Stimulated activated memory B cell treated with anti-CD40 and anti-IgM and Interleukin-4, amounts not matched to agents 10 μg/mL and 1 μg/mL and 100 μg/mL, for 72 hours (primary cell): ENCODE data around the gene AFAP1L1.
"Not testable (repeated sequence)": the region's sequence is repeated elsewhere in the genome, so short reads cannot be mapped to it uniquely, and the experiment has no call there.

Experiments
- ATAC-seq: fragments of 150-1000 bp; cut with Tn5 transposase; 2 replicates; pipeline ENCODE4 v1.10.0; 2021
- H3K27ac Mint-ChIP-seq: one replicate; pipeline ENCODE4 v1.8.0; 2022; ENCODE audit warnings: mild to moderate bottlenecking, mixed read lengths
- H3K27me3 Mint-ChIP-seq: one replicate; pipeline ENCODE4 v1.8.0; 2022; ENCODE audit warnings: mixed read lengths
- H3K36me3 Mint-ChIP-seq: one replicate; pipeline ENCODE4 v1.8.0; 2022; ENCODE audit warnings: mixed read lengths
- H3K4me1 Mint-ChIP-seq: one replicate; pipeline ENCODE4 v1.8.0; 2022; ENCODE audit warnings: mixed read lengths
- H3K4me3 Mint-ChIP-seq: one replicate; pipeline ENCODE4 v1.8.0; 2022; ENCODE audit warnings: mild to moderate bottlenecking, moderate library complexity, mixed read lengths
- H3K9me3 Mint-ChIP-seq: one replicate; pipeline ENCODE4 v1.8.0; 2022; ENCODE audit warnings: mixed read lengths

Gene AFAP1L1

DNA sequence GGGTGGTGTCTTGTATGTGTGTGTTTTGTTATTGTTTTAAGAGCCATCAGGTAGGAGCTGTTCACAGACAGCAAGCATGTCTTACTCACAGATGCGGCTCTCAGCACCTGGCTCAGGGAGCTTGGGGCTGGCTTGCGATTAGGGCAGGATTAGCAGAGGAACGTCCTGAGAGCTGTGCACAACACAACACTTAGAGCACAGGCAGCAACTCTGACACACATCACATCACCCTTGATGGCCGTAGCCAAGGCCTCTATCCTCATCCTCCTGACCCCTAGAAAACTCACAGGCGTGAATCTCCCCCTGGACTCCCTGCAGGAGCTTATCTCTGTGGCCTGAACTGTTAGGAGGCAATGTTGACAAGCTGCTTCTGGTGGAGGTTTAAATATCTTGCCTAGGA lies 114.5 kb downstream of the AFAP1L1 start:
- Mint-ChIP-seq H3K4me3 (no peak overlapping the region), H3K9me3 (no peaks in the 10 kb centered on the region), H3K27ac (no peak overlapping the region), H3K4me1 (peaks cover 8% of the 10 kb centered on the region), H3K36me3 (no peaks in the 10 kb centered on the region), H3K27me3 (no peaks in the 10 kb centered on the region)
- ATAC-seq = no peak

DNA sequence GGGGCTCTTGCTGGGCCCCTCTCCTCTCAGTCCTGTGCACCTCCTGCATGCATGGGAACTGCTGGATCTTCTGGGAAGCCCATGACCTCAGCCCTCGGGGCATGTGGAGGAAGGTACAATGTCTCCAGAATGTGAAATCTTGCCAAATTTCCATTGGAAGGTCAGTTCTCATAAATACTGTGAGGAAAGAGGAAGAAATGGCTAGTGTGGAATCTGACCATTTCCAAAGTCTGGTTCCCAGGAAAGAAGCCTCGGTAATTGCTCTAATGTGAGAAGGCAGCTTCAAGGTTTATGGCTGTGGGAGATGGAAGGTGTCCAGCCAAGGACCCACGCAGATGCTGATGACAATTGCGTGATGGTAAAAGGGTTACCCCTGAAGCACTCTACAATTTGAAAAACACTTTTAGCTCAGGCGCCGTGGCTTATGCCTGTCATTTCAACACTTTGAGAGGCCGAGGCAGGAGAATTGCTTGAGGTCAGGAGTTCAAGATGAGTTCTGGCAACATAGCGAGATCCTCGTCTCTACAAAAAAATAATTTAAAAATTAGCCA lies 115.5 kb downstream of the AFAP1L1 start:
- Mint-ChIP-seq H3K27me3 (no peaks in the 10 kb centered on the region), H3K27ac (no peak overlapping the region), H3K4me3 (no peak overlapping the region), H3K36me3 (no peaks in the 10 kb centered on the region), H3K9me3 (no peaks in the 10 kb centered on the region), H3K4me1 (peaks cover under 1% of the 10 kb centered on the region)
- ATAC-seq = no peak

DNA sequence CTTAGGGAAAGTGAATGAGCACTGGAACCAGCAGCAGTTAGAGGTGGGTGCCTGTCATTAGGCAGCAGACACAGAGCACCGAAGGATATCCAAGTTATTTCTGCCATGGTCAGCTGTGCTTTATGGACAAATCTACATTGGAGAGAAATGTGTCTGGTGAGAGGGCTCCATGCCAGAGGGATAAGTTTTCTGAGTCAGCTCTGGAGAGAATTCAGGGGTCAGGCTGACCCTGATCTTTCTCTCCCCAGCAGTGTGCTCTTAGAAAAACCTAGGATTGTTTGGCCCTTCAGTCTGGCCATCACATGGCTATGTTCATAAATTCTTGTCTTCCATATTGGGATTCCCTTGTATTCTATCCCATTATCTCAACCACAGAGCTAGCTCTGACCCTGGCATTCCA lies 116.3 kb downstream of the AFAP1L1 start:
- Mint-ChIP-seq H3K27me3 (no peaks in the 10 kb centered on the region), H3K4me1 (no peaks in the 10 kb centered on the region), H3K27ac (no peak overlapping the region), H3K36me3 (no peaks in the 10 kb centered on the region), H3K4me3 (no peak overlapping the region), H3K9me3 (no peaks in the 10 kb centered on the region)
- no peak for ATAC-seq

DNA sequence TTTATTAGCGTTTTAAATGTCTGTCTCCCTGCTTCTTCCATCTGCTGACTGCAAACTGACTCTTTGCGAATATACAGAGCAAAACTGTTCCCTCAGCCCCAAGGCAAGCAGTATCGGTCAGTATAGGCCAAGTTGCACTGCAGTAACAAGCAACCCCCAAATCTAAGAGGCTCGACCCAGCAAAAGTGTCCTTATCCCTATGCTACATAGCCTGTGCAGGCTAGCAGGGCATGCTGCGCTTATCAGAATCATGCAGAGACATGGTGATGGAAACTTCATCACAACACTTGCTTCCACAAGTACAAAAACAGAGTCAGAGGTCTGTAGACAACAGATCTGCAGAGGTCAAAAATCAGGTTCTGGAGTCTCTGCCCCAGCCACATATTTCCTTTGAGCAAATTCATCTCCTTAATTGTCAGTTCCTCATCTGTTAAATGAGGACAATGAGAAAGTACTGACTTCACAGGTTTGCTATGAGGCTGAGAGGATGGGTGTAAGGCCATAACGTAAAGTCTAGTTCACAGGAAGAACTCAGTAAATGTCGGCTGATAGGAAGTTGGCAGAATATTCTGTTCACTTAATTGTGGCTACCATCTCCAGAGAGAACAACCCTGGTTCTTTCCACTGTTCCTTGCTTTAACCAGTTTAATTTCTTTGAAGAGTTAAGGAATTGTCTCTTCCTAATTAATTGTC lies 117.0 kb downstream of the AFAP1L1 start:
- H3K4me3 Mint-ChIP-seq = no peak overlapping the region
- no peak for ATAC-seq
- no peaks in the 10 kb centered on the region for H3K36me3 Mint-ChIP-seq

DNA sequence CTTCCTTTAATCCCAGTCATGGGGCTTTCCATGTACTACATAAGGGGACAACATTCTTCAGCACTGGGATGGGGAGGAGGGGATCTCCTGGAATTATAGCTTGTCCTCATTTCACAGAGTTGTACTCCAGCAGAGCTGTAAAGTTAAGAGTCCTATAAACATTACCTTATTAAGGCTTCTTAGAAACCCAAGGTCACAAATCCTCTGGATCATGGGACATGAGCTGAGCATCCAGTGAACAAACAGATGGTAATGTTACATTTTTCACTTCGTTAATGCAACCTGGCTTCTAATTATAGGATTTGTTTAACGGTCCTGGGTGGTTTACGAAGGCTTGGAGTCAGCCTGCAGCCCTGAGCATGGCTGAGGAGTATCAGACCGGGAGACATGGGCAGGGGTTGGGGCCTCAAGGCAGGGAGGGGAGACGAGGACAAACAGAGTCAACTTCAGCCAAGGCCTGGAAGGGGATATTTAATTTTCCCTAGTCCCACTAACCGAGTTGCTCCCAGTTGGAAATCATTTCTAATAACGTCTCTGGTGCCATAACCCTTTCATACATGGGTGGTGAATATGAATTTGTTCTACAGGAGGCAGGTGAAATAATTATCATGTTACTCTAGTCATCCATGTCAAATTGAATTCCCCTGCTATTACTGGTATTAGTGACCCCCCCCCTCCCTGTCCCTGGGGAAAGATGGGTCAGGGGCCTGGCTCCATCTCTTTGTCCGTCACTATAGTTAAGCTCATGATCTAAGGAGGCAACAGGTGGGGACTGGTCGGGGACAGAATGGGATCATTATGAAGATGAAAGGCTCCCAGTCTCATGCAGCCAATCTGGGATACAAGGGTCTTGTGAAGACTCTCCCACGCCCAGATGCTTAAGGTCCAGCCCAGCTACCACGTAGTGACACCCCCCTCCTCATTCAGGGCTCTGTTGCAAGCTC lies 118.2 kb downstream of the AFAP1L1 start:
- Mint-ChIP-seq H3K4me1 (no peaks in the 10 kb centered on the region), H3K36me3 (no peaks in the 10 kb centered on the region), H3K27me3 (no peaks in the 10 kb centered on the region), H3K4me3 (no peak overlapping the region), H3K27ac (no peak overlapping the region), H3K9me3 (no peaks in the 10 kb centered on the region)
- no peak for ATAC-seq

More for the DNA sequence above, 117.0 kb downstream of the AFAP1L1 start:
- Mint-ChIP-seq H3K4me1 (no peaks in the 10 kb centered on the region), H3K9me3 (no peaks in the 10 kb centered on the region), H3K27me3 (no peaks in the 10 kb centered on the region), H3K27ac (no peak overlapping the region)

DNA sequence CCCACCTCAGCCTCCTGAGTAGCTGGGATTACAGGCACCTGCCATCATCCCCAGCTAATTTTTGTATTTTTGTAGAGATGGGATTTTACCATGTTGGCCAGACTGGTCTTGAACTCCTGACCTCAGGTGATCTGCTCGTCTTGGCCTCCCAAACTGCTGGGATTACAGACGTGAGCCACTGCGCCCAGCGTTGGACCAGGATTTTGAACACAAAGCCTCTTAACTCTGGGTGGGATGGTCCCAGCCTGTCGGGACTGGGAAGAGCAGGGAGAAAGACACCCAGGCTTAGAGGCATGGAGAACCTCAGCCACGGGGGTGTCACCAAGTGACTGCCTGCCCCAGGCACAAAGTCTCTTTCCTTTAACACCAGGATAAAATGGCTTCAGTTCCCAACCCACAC lies 119.4 kb downstream of the AFAP1L1 start:
- not testable (repeated sequence) for H3K36me3 Mint-ChIP-seq, ATAC-seq, H3K27me3 Mint-ChIP-seq, H3K4me1 Mint-ChIP-seq, H3K27ac Mint-ChIP-seq, H3K4me3 Mint-ChIP-seq, H3K9me3 Mint-ChIP-seq
